Measurements from ENCODE around the gene EPDR1. TPM values are rescaled to one million over a fixed set of nuclear protein-coding genes. Genes with fewer than 3 reads are reported as not detected.
"Not testable (repeated sequence)": the region's sequence is repeated elsewhere in the genome, so short reads cannot be mapped to it uniquely, and the experiment has no call there.

EPDR1 gene
- total and polyA plus RNA-seq, 2 donors (not counting 1 experiment from before 2014, with no cell fraction given): 21.5 to 59.6 TPM

DNA sequence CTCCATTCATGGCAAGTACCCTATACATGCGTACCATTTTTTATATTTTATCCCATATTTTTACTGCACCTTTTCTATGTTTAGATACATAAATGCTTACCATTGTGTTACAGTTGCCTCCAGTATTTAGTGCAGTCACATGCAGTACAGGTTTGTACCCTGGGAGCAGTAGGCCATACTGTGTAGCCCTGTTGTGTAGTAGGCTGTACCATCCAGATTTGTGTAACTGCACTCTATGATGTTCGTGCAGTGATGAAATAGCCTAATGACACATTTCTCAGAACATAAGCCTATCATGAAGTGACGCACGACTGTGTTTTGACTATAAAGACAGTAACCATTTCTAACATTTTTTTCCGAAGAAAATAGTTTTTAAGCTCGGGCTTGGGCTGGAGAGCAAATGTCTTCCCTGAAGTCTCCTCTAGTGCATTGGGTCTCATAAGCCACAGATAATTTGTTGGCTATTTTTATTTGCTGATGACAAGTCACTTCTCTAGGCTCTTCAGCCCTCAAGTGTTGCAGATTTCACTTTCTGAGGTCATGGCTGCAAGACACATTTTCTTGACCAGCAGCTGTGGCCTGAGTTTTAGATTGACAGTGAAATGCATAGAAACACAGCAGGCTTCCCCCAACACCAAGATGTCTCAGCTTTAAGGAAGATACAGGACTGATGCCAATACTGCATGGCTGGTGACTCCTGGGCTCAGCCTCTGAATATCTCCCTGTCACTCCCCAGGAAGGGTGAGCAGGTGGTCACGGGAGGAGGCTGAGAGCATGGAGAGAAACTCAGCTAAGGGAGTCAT lies 26.9 kb downstream of the EPDR1 start:
- peaks cover 8% of the 10 kb centered on the region for H3K4me1 ChIP-seq (ENCODE audit: control insufficient read depth, extremely low read depth, insufficient read depth, low read length)
- no peak overlapping the region for H3K9ac ChIP-seq (ENCODE audit: insufficient read depth, low read length)
- H3K79me2 ChIP-seq (ENCODE audit: control insufficient read depth, insufficient read depth, low read length): no peaks in the 10 kb centered on the region
- DNase-seq (ENCODE audit: low read depth in 2 of 2): no peak
- no peaks in the 10 kb centered on the region for H3K27me3 ChIP-seq (ENCODE audit: control insufficient read depth, insufficient read depth, low read length)
- H4K20me1 ChIP-seq (ENCODE audit: control insufficient read depth, extremely low read depth, insufficient read depth, low read length): no peaks in the 10 kb centered on the region
- H3K27ac ChIP-seq (ENCODE audit: insufficient read depth, low read length): no peak overlapping the region
- H3K36me3 ChIP-seq (ENCODE audit: control insufficient read depth, insufficient read depth, low read length): no peaks in the 10 kb centered on the region
- H3K4me3 ChIP-seq (replicated peaks in 1 of 4; ENCODE audit: control extremely low read depth in 1 of 4, insufficient read depth in 1 of 4, low read depth in 3 of 4, low read length in 4 of 4): no peak overlapping the region
- H3K9me3 ChIP-seq (ENCODE audit: control insufficient read depth, insufficient read depth, low read depth, low read length): no peaks in the 10 kb centered on the region
- H3K4me2 ChIP-seq (ENCODE audit: extremely low read depth, insufficient read depth, low read length): no peak overlapping the region
- no peak overlapping the region for H2AFZ ChIP-seq (ENCODE audit: low read length)
- TF ChIP-seq, protein P1, sequence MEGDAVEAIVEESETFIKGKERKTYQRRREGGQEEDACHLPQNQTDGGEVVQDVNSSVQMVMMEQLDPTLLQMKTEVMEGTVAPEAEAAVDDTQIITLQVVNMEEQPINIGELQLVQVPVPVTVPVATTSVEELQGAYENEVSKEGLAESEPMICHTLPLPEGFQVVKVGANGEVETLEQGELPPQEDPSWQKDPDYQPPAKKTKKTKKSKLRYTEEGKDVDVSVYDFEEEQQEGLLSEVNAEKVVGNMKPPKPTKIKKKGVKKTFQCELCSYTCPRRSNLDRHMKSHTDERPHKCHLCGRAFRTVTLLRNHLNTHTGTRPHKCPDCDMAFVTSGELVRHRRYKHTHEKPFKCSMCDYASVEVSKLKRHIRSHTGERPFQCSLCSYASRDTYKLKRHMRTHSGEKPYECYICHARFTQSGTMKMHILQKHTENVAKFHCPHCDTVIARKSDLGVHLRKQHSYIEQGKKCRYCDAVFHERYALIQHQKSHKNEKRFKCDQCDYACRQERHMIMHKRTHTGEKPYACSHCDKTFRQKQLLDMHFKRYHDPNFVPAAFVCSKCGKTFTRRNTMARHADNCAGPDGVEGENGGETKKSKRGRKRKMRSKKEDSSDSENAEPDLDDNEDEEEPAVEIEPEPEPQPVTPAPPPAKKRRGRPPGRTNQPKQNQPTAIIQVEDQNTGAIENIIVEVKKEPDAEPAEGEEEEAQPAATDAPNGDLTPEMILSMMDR (conservative IDR thresholded peaks at IDR 0.05 in 1 of 2, IDR thresholded peaks at IDR 0.05 in 1 of 2; ENCODE audit: low read depth in 1 of 2, low read length in 2 of 2): no peak
- TF ChIP-seq EZH2 (IDR thresholded peaks at IDR 0.05; ENCODE audit: low read length, missing control alignments): no peak

DNA sequence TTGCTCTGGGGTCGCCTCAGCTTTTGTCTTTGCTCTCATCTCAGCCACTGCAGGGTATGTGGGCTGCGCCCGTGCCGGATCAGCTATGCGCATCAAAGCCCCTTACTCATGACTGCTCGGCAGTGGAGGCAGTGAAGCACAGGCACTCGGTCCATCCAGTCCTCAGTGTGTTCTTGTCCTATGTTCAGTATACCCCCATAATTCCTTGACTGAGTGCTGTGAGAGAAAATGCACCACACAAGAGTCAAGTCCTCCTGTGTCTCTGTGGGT lies 27.4 kb downstream of the EPDR1 start:
- Histone ChIP-seq H3K4me1 (ENCODE audit: control insufficient read depth, extremely low read depth, insufficient read depth, low read length) (peaks cover 6% of the 10 kb centered on the region), H3K4me3 (replicated peaks in 1 of 4; ENCODE audit: control extremely low read depth in 1 of 4, insufficient read depth in 1 of 4, low read depth in 3 of 4, low read length in 4 of 4) (no peak overlapping the region), H3K9me3 (ENCODE audit: control insufficient read depth, insufficient read depth, low read depth, low read length) (no peaks in the 10 kb centered on the region), H3K27ac (ENCODE audit: insufficient read depth, low read length) (no peak overlapping the region), H3K4me2 (ENCODE audit: extremely low read depth, insufficient read depth, low read length) (no peak overlapping the region), H3K36me3 (ENCODE audit: control insufficient read depth, insufficient read depth, low read length) (no peaks in the 10 kb centered on the region), H3K27me3 (ENCODE audit: control insufficient read depth, insufficient read depth, low read length) (no peaks in the 10 kb centered on the region), H4K20me1 (ENCODE audit: control insufficient read depth, extremely low read depth, insufficient read depth, low read length) (no peaks in the 10 kb centered on the region), H3K9ac (ENCODE audit: insufficient read depth, low read length) (no peak overlapping the region), H3K79me2 (ENCODE audit: control insufficient read depth, insufficient read depth, low read length) (no peaks in the 10 kb centered on the region), H2AFZ (ENCODE audit: low read length) (no peak overlapping the region)
- no peak for DNase-seq (ENCODE audit: low read depth in 2 of 2)
- no peak for TF ChIP-seq EZH2 (IDR thresholded peaks at IDR 0.05; ENCODE audit: low read length, missing control alignments)
- TF ChIP-seq, protein P1 (conservative IDR thresholded peaks at IDR 0.05 in 1 of 2, IDR thresholded peaks at IDR 0.05 in 1 of 2; ENCODE audit: low read depth in 1 of 2, low read length in 2 of 2): no peak

DNA sequence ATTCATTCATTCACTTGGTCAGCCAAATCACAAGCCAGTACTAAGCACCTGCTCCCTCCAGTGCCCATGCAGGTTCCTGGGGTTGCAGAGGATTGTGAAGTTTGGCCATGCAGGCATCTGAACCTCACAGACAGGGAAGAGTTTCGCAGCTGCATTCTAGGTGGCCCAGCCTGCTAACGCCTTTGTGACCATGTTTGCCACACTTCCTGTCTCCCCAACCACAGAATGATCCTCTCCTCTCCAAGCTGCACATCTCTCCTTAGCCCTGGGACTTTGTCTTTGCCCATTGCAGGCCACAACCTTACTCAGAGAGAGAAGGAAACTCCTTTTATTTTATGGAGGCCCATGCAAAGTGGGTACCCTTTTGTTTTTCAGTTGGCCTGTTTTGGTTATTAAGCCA lies 31.8 kb downstream of the EPDR1 start:
- Histone ChIP-seq H3K9ac (ENCODE audit: insufficient read depth, low read length) (no peak overlapping the region), H3K9me3 (ENCODE audit: control insufficient read depth, insufficient read depth, low read depth, low read length) (no peaks in the 10 kb centered on the region), H2AFZ (ENCODE audit: low read length) (no peak overlapping the region)

DNA sequence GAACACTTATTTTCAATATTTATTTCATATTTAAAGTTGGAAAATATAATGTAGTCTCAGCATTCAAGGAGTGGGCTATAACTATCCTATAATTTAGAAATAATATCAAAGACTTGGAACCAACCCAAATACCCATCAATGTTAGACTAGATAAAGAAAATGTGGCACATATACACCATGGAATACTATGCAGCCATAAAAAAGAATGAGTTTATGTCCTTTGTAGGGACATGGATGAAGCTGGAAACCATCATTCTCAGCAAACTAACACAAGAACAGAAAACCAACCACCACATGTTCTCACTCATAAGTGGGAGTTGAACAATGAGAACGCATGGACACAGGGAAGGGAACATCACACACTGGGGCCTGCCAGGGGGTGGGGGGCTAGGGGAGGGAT lies 33.8 kb downstream of the EPDR1 start:
- not testable (repeated sequence) for H3K9me3 ChIP-seq (ENCODE audit: control insufficient read depth, insufficient read depth, low read depth, low read length); H3K4me3 ChIP-seq (replicated peaks in 1 of 4; ENCODE audit: control extremely low read depth in 1 of 4, insufficient read depth in 1 of 4, low read depth in 3 of 4, low read length in 4 of 4); H4K20me1 ChIP-seq (ENCODE audit: control insufficient read depth, extremely low read depth, insufficient read depth, low read length); H3K4me1 ChIP-seq (ENCODE audit: control insufficient read depth, extremely low read depth, insufficient read depth, low read length); DNase-seq (ENCODE audit: low read depth in 2 of 2); H3K27ac ChIP-seq (ENCODE audit: insufficient read depth, low read length); H3K9ac ChIP-seq (ENCODE audit: insufficient read depth, low read length); H3K4me2 ChIP-seq (ENCODE audit: extremely low read depth, insufficient read depth, low read length); H3K79me2 ChIP-seq (ENCODE audit: control insufficient read depth, insufficient read depth, low read length); H3K27me3 ChIP-seq (ENCODE audit: control insufficient read depth, insufficient read depth, low read length); H3K36me3 ChIP-seq (ENCODE audit: control insufficient read depth, insufficient read depth, low read length); H2AFZ ChIP-seq (ENCODE audit: low read length)

More for the DNA sequence above, 31.8 kb downstream of the EPDR1 start:
- Histone ChIP-seq H3K4me3 (replicated peaks in 1 of 4; ENCODE audit: control extremely low read depth in 1 of 4, insufficient read depth in 1 of 4, low read depth in 3 of 4, low read length in 4 of 4) (no peak overlapping the region), H3K4me1 (ENCODE audit: control insufficient read depth, extremely low read depth, insufficient read depth, low read length) (no peaks in the 10 kb centered on the region), H3K4me2 (ENCODE audit: extremely low read depth, insufficient read depth, low read length) (no peak overlapping the region), H3K27ac (ENCODE audit: insufficient read depth, low read length) (no peak overlapping the region), H4K20me1 (ENCODE audit: control insufficient read depth, extremely low read depth, insufficient read depth, low read length) (no peaks in the 10 kb centered on the region), H3K79me2 (ENCODE audit: control insufficient read depth, insufficient read depth, low read length) (no peaks in the 10 kb centered on the region), H3K27me3 (ENCODE audit: control insufficient read depth, insufficient read depth, low read length) (no peaks in the 10 kb centered on the region), H3K36me3 (ENCODE audit: control insufficient read depth, insufficient read depth, low read length) (no peaks in the 10 kb centered on the region)
- no peak for DNase-seq (ENCODE audit: low read depth in 2 of 2)
- TF ChIP-seq, protein P1 (conservative IDR thresholded peaks at IDR 0.05 in 1 of 2, IDR thresholded peaks at IDR 0.05 in 1 of 2; ENCODE audit: low read depth in 1 of 2, low read length in 2 of 2): no peak
- no peak for TF ChIP-seq EZH2 (IDR thresholded peaks at IDR 0.05; ENCODE audit: low read length, missing control alignments)
